ENCODE measurements around the gene TBL3.

- TF ChIP-seq EP300 (IDR thresholded peaks at IDR 0.05; ENCODE audit: low read length) (no peak), BRCA1 (IDR thresholded peaks at IDR 0.05) (no peak), BRCA1 (CRISPR knock-in tag; IDR thresholded peaks at IDR 0.05) (no peak), OTX1 (CRISPR knock-in tag; IDR thresholded peaks at IDR 0.05) (no peak), CTCF (IDR thresholded peaks at IDR 0.05 in 2 of 3, conservative IDR thresholded peaks at IDR 0.05 in 1 of 3; ENCODE audit: insufficient read depth in 2 of 3, low read depth in 1 of 3, low read length in 3 of 3) (no peak)
These were observed 18.1 kb upstream of the TBL3 start for GRCh38 chr16:1953734-1954133.
